Breast epithelium (tissue), 4 donors: ENCODE results near the gene SLC41A3. TPM values are rescaled to one million over a fixed set of nuclear protein-coding genes. Genes with fewer than 3 reads are reported as not detected.

Experiments
- DNase-seq, 2 donors: peaks; one replicate each; pipeline ENCODE4 v3.0.0-alpha.2; 2019; ENCODE audit warnings: low spot score in 2 of 2
- H3K27ac ChIP-seq, 2 donors: fragments of 200-600 bp; sonication (generic) in 1 of 2; one replicate each; pipeline ENCODE4 v1.5.1; 2016 to 2019; ENCODE audit warnings: mild to moderate bottlenecking in 1 of 2
- H3K27me3 ChIP-seq, 2 donors: fragments of 200-600 bp; sonication (generic) in 1 of 2; one replicate each; pipeline versions ENCODE4 v1.5.1 to v1.6.0; 2017 to 2019; ENCODE audit warnings: control low read depth in 1 of 2, mild to moderate bottlenecking in 1 of 2
- H3K36me3 ChIP-seq: fragments of 200-600 bp; one replicate; pipeline ENCODE4 v1.5.1; 2019
- H3K4me1 ChIP-seq, 2 donors: fragments of 200-600 bp; sonication (generic); one replicate each; pipeline ENCODE4 v1.5.1; 2016 to 2019; ENCODE audit warnings: control low read depth in 1 of 2
- H3K4me3 ChIP-seq, 3 donors: fragments of 200-600 bp; sonication (generic); 1 replicate in 2 of 3; 2 replicates in 1 of 3; pipeline ENCODE4 v1.5.1; 2016 to 2019; ENCODE audit warnings: mild to moderate bottlenecking in 3 of 3, moderate library complexity in 2 of 3
- H3K9me3 ChIP-seq, 2 donors: fragments of 200-600 bp; sonication (generic) in 1 of 2; one replicate each; pipeline ENCODE4 v1.5.1; 2016 to 2019; ENCODE audit warnings: control low read depth in 1 of 2
- CTCF ChIP-seq, 3 donors: fragments of 450-650 bp; IDR thresholded peaks; one replicate each; pipeline ENCODE4 v1.5.1; 2016 to 2017; ENCODE audit warnings: antibody characterized with exemption in 3 of 3, mild to moderate bottlenecking in 3 of 3, moderate library complexity in 3 of 3
- POLR2A ChIP-seq: fragments of 450-650 bp; IDR thresholded peaks from one replicate; pipeline ENCODE4 v1.6.1; 2016; ENCODE audit warnings: antibody characterized with exemption, mild to moderate bottlenecking, moderate library complexity
- POLR2AphosphoS5 ChIP-seq, 3 donors: sonication (generic); formaldehyde crosslinking; IDR thresholded peaks; one replicate each; pipeline ENCODE4 v1.6.1; 2017; ENCODE audit warnings: antibody characterized with exemption in 3 of 3
- intact Hi-C: fragments of 100-400 bp; cut with DNase I; formaldehyde crosslinking; loops from one replicate; pipeline ENCODE4 v1.15.1; 2023; ENCODE audit warnings: low total_unique reads
- total RNA-seq, 3 donors: library from RNA; depleted of rRNA; stranded (reverse); fragments of >200 nt; gene quantifications; one replicate each; pipeline ENCODE4 v1.1.0, GENCODE V29; 2016

SLC41A3 gene
- total RNA-seq, 3 donors from 2014 or later: 42.6 to 53.7 (median 50.1) TPM

- intact Hi-C loops: no loop called here
- no peak overlapping the region for H3K4me3 ChIP-seq
- no peaks in the 10 kb centered on the region for H3K27me3 ChIP-seq
- no peaks in the 10 kb centered on the region for H3K9me3 ChIP-seq
- H3K4me1 ChIP-seq: peaks cover 0 to 5% of the 10 kb centered on the region in 2 donors
- TF ChIP-seq POLR2AphosphoS5 (IDR thresholded peaks at IDR 0.05): no peak
- TF ChIP-seq CTCF (IDR thresholded peaks at IDR 0.05): no peak
- TF ChIP-seq POLR2A: no peak
- peak overlapping the region; percentile 96 to 98 for H3K27ac ChIP-seq
- no peak for DNase-seq
- no peaks in the 10 kb centered on the region for H3K36me3 ChIP-seq
Measured at GRCh38 chr3:126085276-126085675, 1.4 kb upstream of the SLC41A3 start.

GRCh38 chr3:126084768-126085180, 850 bp upstream of the SLC41A3 start:
- no peak for TF ChIP-seq CTCF (IDR thresholded peaks at IDR 0.05)
- TF ChIP-seq POLR2AphosphoS5 (IDR thresholded peaks at IDR 0.05): no peak
- TF ChIP-seq POLR2A: no peak
- H3K36me3 ChIP-seq: no peaks in the 10 kb centered on the region
- H3K4me1 ChIP-seq: peaks cover 0 to 5% of the 10 kb centered on the region in 2 donors
- H3K27ac ChIP-seq: peak overlapping the region; percentile 96 to 98
- H3K9me3 ChIP-seq: no peaks in the 10 kb centered on the region
- intact Hi-C loops: no loop called here
- H3K27me3 ChIP-seq: no peaks in the 10 kb centered on the region
- peak overlapping the region; percentile 81 to 83 (median 81) for H3K4me3 ChIP-seq
- DNase-seq: no peak

- peak overlapping the region; percentile 96 to 98 for H3K27ac ChIP-seq
- TF ChIP-seq POLR2AphosphoS5 (IDR thresholded peaks at IDR 0.05) (no peak), POLR2A (no peak), CTCF (IDR thresholded peaks at IDR 0.05) (no peak)
- intact Hi-C loops: no loop called here
- H3K27me3 ChIP-seq: no peaks in the 10 kb centered on the region
- no peaks in the 10 kb centered on the region for H3K9me3 ChIP-seq
- peak overlapping the region; percentile 81 to 83 (median 81) for H3K4me3 ChIP-seq
- H3K36me3 ChIP-seq: no peaks in the 10 kb centered on the region
- peaks cover 0 to 5% of the 10 kb centered on the region in 2 donors for H3K4me1 ChIP-seq
- peak in 1 of 2 donors; percentile 40 for DNase-seq
Measured at GRCh38 chr3:126083511-126083912, 412 bp downstream of the SLC41A3 start.

GRCh38 chr3:126083138-126083445, 832 bp downstream of the SLC41A3 start:
- Histone ChIP-seq H3K9me3 (no peaks in the 10 kb centered on the region), H3K4me1 (peaks cover 0 to 5% of the 10 kb centered on the region in 2 donors), H3K36me3 (no peaks in the 10 kb centered on the region), H3K4me3 (peak overlapping the region; percentile 81 to 83 (median 81)), H3K27ac (peak overlapping the region; percentile 96 to 98), H3K27me3 (no peaks in the 10 kb centered on the region)
- no peak for TF ChIP-seq CTCF (IDR thresholded peaks at IDR 0.05)
- TF ChIP-seq POLR2AphosphoS5 (IDR thresholded peaks at IDR 0.05): no peak
- no peak for TF ChIP-seq POLR2A
- intact Hi-C loops: no loop called here
- DNase-seq: no peak

- Histone ChIP-seq H3K27me3 (no peaks in the 10 kb centered on the region), H3K27ac (peak overlapping the region; percentile 28 to 96), H3K4me1 (peaks cover 0 to 5% of the 10 kb centered on the region in 2 donors), H3K36me3 (no peaks in the 10 kb centered on the region), H3K4me3 (peak overlapping the region; percentile 81 to 83 (median 81)), H3K9me3 (no peaks in the 10 kb centered on the region)
- TF ChIP-seq CTCF (IDR thresholded peaks at IDR 0.05) (no peak), POLR2AphosphoS5 (IDR thresholded peaks at IDR 0.05) (no peak), POLR2A (no peak)
- intact Hi-C loops: no loop called here
- no peak for DNase-seq
Measured at GRCh38 chr3:126082362-126083137, 1.4 kb downstream of the SLC41A3 start.
